Tibial artery (tissue), 4 donors: ENCODE measurements around the gene TRIOBP.
A peak's percentile ranks its signal among the peaks of the same experiment; 100 is the strongest.

Experiments
- DNase-seq, 2 donors: peaks; one replicate each; pipeline ENCODE4 v3.0.0-alpha.2; 2019
- H3K27ac ChIP-seq, 2 donors: fragments of 200-600 bp; sonication (generic) in 1 of 2; 1 replicate in 1 of 2; 2 replicates in 1 of 2; pipeline ENCODE4 v1.5.1; 2018 to 2019; ENCODE audit warnings: mild to moderate bottlenecking in 1 of 2
- H3K27me3 ChIP-seq, 2 donors: fragments of 200-600 bp; sonication (generic) in 1 of 2; one replicate each; pipeline versions ENCODE4 v1.5.1 to v1.6.0; 2016 to 2019
- H3K36me3 ChIP-seq, 3 donors: fragments of 200-600 bp; sonication (generic) in 2 of 3; one replicate each; pipeline ENCODE4 v1.5.1; 2016 to 2019; ENCODE audit warnings: mild to moderate bottlenecking in 2 of 3
- H3K4me1 ChIP-seq, 4 donors: fragments of 200-600 bp; sonication (generic) in 2 of 4; 1 replicate in 3 of 4; 2 replicates in 1 of 4; pipeline ENCODE4 v1.5.1; 2016 to 2019
- H3K4me3 ChIP-seq, 2 donors: fragments of 200-600 bp; sonication (generic) in 1 of 2; 1 replicate in 1 of 2; 2 replicates in 1 of 2; pipeline ENCODE4 v1.5.1; 2018 to 2019; ENCODE audit warnings: mild to moderate bottlenecking in 2 of 2
- H3K9me3 ChIP-seq, 3 donors: fragments of 200-600 bp; sonication (generic) in 1 of 3; one replicate each; pipeline ENCODE4 v1.5.1; 2016 to 2019
- intact Hi-C: fragments of 100-400 bp; cut with DNase I; formaldehyde crosslinking; loops from one replicate; pipeline ENCODE4 v1.15.0; 2023; ENCODE audit warnings: low total_unique reads
- TF ChIP-seq, protein P1 (sequence below), 2 experiments: fragments of 200-600 bp in 1 of 2; fragments of 450-650 bp in 1 of 2; IDR thresholded peaks; one replicate each; pipeline ENCODE4 v1.5.1; 2017 to 2019; ENCODE audit warnings: antibody characterized with exemption in 2 of 2, mild to moderate bottlenecking in 1 of 2, moderate library complexity in 1 of 2

The TRIOBP gene

GRCh38 chr22:37753746-37754145 lies 56.9 kb downstream of the TRIOBP start:
- Histone ChIP-seq H3K27ac (peak overlapping the region in 1 of 2 donors; percentile 87), H3K36me3 (peaks cover 22 to 49% (median 45%) of the 10 kb centered on the region in 3 donors), H3K4me1 (peaks cover 15 to 57% (median 46%) of the 10 kb centered on the region in 4 donors), H3K27me3 (no peaks in the 10 kb centered on the region), H3K9me3 (no peaks in the 10 kb centered on the region), H3K4me3 (no peak overlapping the region)
- DNase-seq, result no peak
- TF ChIP-seq, protein P1, sequence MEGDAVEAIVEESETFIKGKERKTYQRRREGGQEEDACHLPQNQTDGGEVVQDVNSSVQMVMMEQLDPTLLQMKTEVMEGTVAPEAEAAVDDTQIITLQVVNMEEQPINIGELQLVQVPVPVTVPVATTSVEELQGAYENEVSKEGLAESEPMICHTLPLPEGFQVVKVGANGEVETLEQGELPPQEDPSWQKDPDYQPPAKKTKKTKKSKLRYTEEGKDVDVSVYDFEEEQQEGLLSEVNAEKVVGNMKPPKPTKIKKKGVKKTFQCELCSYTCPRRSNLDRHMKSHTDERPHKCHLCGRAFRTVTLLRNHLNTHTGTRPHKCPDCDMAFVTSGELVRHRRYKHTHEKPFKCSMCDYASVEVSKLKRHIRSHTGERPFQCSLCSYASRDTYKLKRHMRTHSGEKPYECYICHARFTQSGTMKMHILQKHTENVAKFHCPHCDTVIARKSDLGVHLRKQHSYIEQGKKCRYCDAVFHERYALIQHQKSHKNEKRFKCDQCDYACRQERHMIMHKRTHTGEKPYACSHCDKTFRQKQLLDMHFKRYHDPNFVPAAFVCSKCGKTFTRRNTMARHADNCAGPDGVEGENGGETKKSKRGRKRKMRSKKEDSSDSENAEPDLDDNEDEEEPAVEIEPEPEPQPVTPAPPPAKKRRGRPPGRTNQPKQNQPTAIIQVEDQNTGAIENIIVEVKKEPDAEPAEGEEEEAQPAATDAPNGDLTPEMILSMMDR (IDR thresholded peaks at IDR 0.05), result no peak
- intact Hi-C loops, result loop anchor here (10.0 kb wide), 1 partner anchor 69 kb away; the partner anchor contains the start of gene NOL12

DNA sequence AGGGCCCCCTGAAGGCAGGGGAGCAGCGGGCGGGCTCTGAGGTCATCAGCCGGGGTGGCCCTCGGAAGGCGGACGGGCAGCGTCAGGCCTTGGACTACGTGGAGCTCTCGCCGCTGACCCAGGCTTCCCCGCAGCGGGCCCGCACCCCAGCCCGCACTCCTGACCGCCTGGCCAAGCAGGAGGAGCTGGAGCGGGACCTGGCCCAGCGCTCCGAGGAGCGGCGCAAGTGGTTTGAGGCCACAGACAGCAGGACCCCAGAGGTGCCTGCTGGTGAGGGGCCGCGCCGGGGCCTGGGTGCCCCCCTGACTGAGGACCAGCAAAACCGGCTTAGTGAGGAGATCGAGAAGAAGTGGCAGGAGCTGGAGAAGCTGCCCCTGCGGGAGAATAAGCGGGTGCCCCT lies 60.8 kb downstream of the TRIOBP start:
- H3K4me1 ChIP-seq, result peaks cover 4 to 18% (median 10%) of the 10 kb centered on the region in 4 donors
- no peak for DNase-seq
- H3K9me3 ChIP-seq, result no peaks in the 10 kb centered on the region
- H3K36me3 ChIP-seq, result peaks cover 31 to 82% (median 78%) of the 10 kb centered on the region in 3 donors
- no peak overlapping the region for H3K4me3 ChIP-seq
- H3K27me3 ChIP-seq, result no peaks in the 10 kb centered on the region
- H3K27ac ChIP-seq, result no peak overlapping the region
- TF ChIP-seq, protein P1 (IDR thresholded peaks at IDR 0.05), result no peak
- intact Hi-C loops, result loop anchor here (10.0 kb wide), 1 partner anchor 73 kb away; the partner anchor contains the start of gene NOL12

- Histone ChIP-seq H3K4me3 (no peak overlapping the region), H3K27me3 (no peaks in the 10 kb centered on the region), H3K9me3 (no peaks in the 10 kb centered on the region), H3K36me3 (peaks cover 35 to 92% (median 84%) of the 10 kb centered on the region in 3 donors), H3K27ac (no peak overlapping the region), H3K4me1 (peaks cover 0 to 7% (median 3%) of the 10 kb centered on the region in 4 donors)
- TF ChIP-seq, protein P1 (IDR thresholded peaks at IDR 0.05), result no peak
- DNase-seq, result no peak
- intact Hi-C loops, result loop anchor here (10.0 kb wide), 1 partner anchor 74 kb away; the partner anchor contains the start of gene NOL12
These were observed 61.8 kb downstream of the TRIOBP start for GRCh38 chr22:37758694-37759093.

- no peak for DNase-seq
- no peaks in the 10 kb centered on the region for H3K27me3 ChIP-seq
- intact Hi-C loops, result loop anchor here (10.0 kb wide), 1 partner anchor 74 kb away; the partner anchor contains the start of gene NOL12
- H3K36me3 ChIP-seq, result peaks cover 35 to 97% (median 82%) of the 10 kb centered on the region in 3 donors
- no peak overlapping the region for H3K27ac ChIP-seq
- H3K4me1 ChIP-seq, result peaks cover 0 to 1% (median 0%) of the 10 kb centered on the region in 4 donors
- TF ChIP-seq, protein P1 (IDR thresholded peaks at IDR 0.05), result no peak
- H3K4me3 ChIP-seq, result no peak overlapping the region
- no peaks in the 10 kb centered on the region for H3K9me3 ChIP-seq
These were observed 62.4 kb downstream of the TRIOBP start for GRCh38 chr22:37759281-37759680.

DNA sequence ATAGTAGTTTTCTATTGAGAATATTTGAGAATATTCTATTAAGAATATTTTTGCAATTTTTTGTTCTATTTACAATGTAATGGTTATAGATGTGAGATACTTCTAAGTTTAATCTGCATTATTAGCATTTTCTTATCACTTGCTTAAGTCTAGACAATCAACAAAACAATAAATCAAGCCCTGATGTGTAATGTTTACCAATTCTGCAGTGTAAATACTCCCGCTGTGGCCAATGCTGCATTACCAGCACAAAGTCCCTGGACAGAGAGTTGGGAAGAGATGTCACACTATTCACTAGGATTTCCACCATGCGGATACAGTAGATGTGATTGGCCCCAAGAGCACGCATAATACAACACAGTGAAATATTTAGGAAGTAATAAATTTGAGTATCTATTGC lies 63.3 kb downstream of the TRIOBP start:
- no peak for DNase-seq
- H3K4me1 ChIP-seq, result no peaks in the 10 kb centered on the region
- TF ChIP-seq, protein P1 (IDR thresholded peaks at IDR 0.05), result no peak
- no peaks in the 10 kb centered on the region for H3K27me3 ChIP-seq
- H3K36me3 ChIP-seq, result peaks cover 35 to 88% (median 75%) of the 10 kb centered on the region in 3 donors
- H3K27ac ChIP-seq, result no peak overlapping the region
- no peaks in the 10 kb centered on the region for H3K9me3 ChIP-seq
- no peak overlapping the region for H3K4me3 ChIP-seq
- intact Hi-C loops, result no loop called here
